ENCODE measurements around the gene SPATA19. TPM values are rescaled to one million over a fixed set of nuclear protein-coding genes. Genes with fewer than 3 reads are reported as not detected.

The SPATA19 gene
- total and polyA plus RNA-seq, 11 donors = not detected

DNA sequence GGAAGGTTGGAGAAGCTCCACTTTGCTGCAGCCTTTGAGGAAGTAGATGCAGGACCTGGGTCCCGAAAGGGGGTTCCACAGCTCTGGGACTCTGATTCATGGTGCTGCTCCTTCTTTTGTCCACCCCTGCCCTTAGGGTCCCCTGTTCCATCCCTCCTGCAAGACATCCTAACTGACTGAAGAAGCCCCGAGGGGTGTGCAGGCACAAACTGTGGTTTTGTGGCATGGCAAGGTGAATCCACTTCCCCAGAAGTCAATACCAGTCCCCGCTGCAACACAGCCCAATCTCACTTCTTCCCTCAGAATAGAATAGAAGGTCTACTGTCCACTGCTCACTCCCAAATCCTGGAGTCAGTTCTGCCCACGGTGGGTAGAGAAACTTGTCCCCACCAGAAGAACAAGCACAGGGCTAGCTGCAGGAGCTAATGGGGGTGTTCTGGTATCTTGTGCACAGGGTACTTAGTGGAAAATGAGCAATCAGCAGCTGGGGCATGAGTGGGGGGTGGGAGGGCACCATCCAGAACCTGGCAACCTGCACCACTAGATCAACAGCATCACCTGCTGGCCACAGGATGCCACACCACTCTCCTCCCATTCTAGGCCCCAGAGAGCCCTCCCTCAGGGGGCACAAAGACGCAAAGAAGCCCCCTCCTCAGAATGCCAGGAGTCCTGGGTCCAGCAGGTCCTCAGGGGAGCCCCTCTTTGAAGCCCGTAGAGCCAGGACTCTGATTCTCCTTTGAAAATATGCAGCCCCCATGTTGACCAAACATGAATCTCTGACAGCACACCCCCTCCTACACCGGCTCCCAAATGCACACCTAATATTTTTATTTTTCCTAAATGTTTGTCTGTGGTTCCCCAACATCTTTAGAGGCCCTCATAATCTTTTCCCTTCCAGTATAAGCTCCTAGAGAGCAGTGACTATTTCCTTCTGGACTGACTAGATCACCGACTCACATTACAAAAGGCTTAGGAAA is 14.1 kb downstream of the SPATA19 start:
- WGBS, 4 donors = 79 to 80% (median 80%) methylated on average over 8 of the region's 8 CpGs
- H3K4me1 ChIP-seq = peaks cover 0 to 6% (median 0%) of the 10 kb centered on the region in 12 donors

DNA sequence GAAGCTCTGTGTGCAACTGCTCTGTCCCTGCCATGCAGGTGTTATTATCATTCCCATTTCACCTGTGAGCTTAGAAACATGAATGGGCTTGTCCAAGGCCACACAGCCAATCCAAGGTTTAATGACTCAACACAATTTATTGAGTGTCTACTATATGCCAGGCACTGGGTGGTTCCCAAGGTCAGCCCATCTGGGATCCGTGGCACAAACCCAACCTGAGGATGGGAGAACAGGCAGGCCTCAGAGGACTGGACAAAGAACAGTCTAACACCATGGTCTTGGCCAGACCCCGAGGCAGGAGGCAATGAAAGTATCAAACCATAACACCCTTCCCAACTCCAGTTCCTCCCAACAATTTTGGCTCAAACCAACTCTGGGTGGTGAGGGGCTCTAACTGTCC is 15.7 kb downstream of the SPATA19 start:
- H3K27me3 ChIP-seq = peaks cover 0 to 13% (median 0%) of the 10 kb centered on the region in 9 donors
- no peaks in the 10 kb centered on the region for H3K36me3 ChIP-seq
- TF ChIP-seq, protein P1, sequence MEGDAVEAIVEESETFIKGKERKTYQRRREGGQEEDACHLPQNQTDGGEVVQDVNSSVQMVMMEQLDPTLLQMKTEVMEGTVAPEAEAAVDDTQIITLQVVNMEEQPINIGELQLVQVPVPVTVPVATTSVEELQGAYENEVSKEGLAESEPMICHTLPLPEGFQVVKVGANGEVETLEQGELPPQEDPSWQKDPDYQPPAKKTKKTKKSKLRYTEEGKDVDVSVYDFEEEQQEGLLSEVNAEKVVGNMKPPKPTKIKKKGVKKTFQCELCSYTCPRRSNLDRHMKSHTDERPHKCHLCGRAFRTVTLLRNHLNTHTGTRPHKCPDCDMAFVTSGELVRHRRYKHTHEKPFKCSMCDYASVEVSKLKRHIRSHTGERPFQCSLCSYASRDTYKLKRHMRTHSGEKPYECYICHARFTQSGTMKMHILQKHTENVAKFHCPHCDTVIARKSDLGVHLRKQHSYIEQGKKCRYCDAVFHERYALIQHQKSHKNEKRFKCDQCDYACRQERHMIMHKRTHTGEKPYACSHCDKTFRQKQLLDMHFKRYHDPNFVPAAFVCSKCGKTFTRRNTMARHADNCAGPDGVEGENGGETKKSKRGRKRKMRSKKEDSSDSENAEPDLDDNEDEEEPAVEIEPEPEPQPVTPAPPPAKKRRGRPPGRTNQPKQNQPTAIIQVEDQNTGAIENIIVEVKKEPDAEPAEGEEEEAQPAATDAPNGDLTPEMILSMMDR (IDR thresholded peaks at IDR 0.05) = no peak
- TF ChIP-seq POLR2A (IDR thresholded peaks at IDR 0.05) = no peak
- ATAC-seq (no peak), DNase-seq (no peak)
- peaks cover 0 to 6% (median 0%) of the 10 kb centered on the region in 12 donors for H3K4me1 ChIP-seq
- WGBS, 4 donors = 75 to 100% (median 82%) methylated on average over 1 to 2 of the region's 2 CpGs
- intact Hi-C loops (cut with DNase I) = loop anchor here in 3 of 10 donors (5.0 to 10.0 kb wide), 3 partner anchors 215 to 747 kb away; no protein-coding TSS in a partner anchor
- no peak overlapping the region for H3K27ac ChIP-seq
- H3K4me3 ChIP-seq = no peak overlapping the region
- H3K9me3 ChIP-seq = no peaks in the 10 kb centered on the region

More for the DNA sequence above, 14.1 kb downstream of the SPATA19 start:
- Histone ChIP-seq H3K27me3 (peaks cover 0 to 13% (median 0%) of the 10 kb centered on the region in 9 donors), H3K9me3 (no peaks in the 10 kb centered on the region), H3K4me3 (no peak overlapping the region), H3K36me3 (no peaks in the 10 kb centered on the region), H3K27ac (no peak overlapping the region)
- DNase-seq (no peak), ATAC-seq (peak in 1 of 4 donors; percentile 37)
- intact Hi-C loops (cut with DNase I) = loop anchor here in 4 of 10 donors (5.0 to 10.0 kb wide), 3 partner anchors 306 to 749 kb away; no protein-coding TSS in a partner anchor
- TF ChIP-seq, protein P1 (IDR thresholded peaks at IDR 0.05) = peak in 7 of 12 donors; percentile 17 to 42 (median 27)
- no peak for TF ChIP-seq POLR2A (IDR thresholded peaks at IDR 0.05)

GRCh38 chr11:133828871-133829270 is 16.4 kb downstream of the SPATA19 start:
- Histone ChIP-seq H3K4me3 (no peak overlapping the region), H3K4me1 (peaks cover 0 to 6% (median 0%) of the 10 kb centered on the region in 12 donors), H3K9me3 (no peaks in the 10 kb centered on the region), H3K36me3 (no peaks in the 10 kb centered on the region), H3K27ac (no peak overlapping the region), H3K27me3 (peaks cover 0 to 13% (median 0%) of the 10 kb centered on the region in 9 donors)
- WGBS, 4 donors = 73 to 83% (median 76%) methylated on average over 5 of the region's 5 CpGs
- TF ChIP-seq POLR2A (IDR thresholded peaks at IDR 0.05) = no peak
- TF ChIP-seq, protein P1 (IDR thresholded peaks at IDR 0.05) = no peak
- ATAC-seq (no peak), DNase-seq (no peak)
- intact Hi-C loops (cut with DNase I) = loop anchor here in 3 of 10 donors (5.0 to 10.0 kb wide), 3 partner anchors 214 to 747 kb away; no protein-coding TSS in a partner anchor

GRCh38 chr11:133827556-133827955 is 17.8 kb downstream of the SPATA19 start:
- Histone ChIP-seq H3K36me3 (no peaks in the 10 kb centered on the region), H3K4me1 (peaks cover 0 to 5% (median 0%) of the 10 kb centered on the region in 12 donors), H3K27me3 (peaks cover 0 to 12% (median 0%) of the 10 kb centered on the region in 9 donors), H3K4me3 (no peak overlapping the region), H3K9me3 (no peaks in the 10 kb centered on the region), H3K27ac (no peak overlapping the region)
- DNase-seq = no peak
- 87 to 94% (median 89%) methylated on average over 3 of the region's 3 CpGs for WGBS, 4 donors
- ATAC-seq = no peak
- intact Hi-C loops (cut with DNase I) = loop anchor here in 3 of 10 donors (5.0 to 10.0 kb wide), 3 partner anchors 213 to 745 kb away; no protein-coding TSS in a partner anchor
- no peak for TF ChIP-seq POLR2A (IDR thresholded peaks at IDR 0.05)
- TF ChIP-seq, protein P1 (IDR thresholded peaks at IDR 0.05) = no peak

Data from heart left ventricle (tissue), 16 donors.